NCI-H1436 treated with DMSO at 0.1 percent for 48 hours (cell line): ENCODE results near the gene KIAA1210.

ENCODE experiments used
- DNase-seq: peaks from one replicate; lab custom pipeline; 2025; lab: John Stamatoyannopoulos, UW

KIAA1210 gene

GRCh38 chrX:119093991-119094735, 33.4 kb downstream of the KIAA1210 start:
- DNase-seq: no peak

GRCh38 chrX:119090627-119091026, 37.0 kb downstream of the KIAA1210 start:
- DNase-seq: no peak

GRCh38 chrX:119089619-119090018, 38.0 kb downstream of the KIAA1210 start:
- DNase-seq: no peak

GRCh38 chrX:119087121-119087520, 40.5 kb downstream of the KIAA1210 start:
- no peak for DNase-seq

- DNase-seq: no peak
These were observed 42.8 kb downstream of the KIAA1210 start for GRCh38 chrX:119084766-119085165.

GRCh38 chrX:119082278-119082677, 45.3 kb downstream of the KIAA1210 start:
- DNase-seq: no peak

GRCh38 chrX:119075270-119076025, 52.2 kb downstream of the KIAA1210 start:
- no peak for DNase-seq

GRCh38 chrX:119073911-119074310, 53.7 kb downstream of the KIAA1210 start:
- DNase-seq: no peak

GRCh38 chrX:119073200-119073905, 54.3 kb downstream of the KIAA1210 start:
- no peak for DNase-seq

GRCh38 chrX:119072744-119073143, 54.9 kb downstream of the KIAA1210 start, which contains the start of gene CT47C1:
Gene CT47C1 (plus strand): TSS chrX:119072993. CDS start chrX:119073226, 233 bp downstream.
- DNase-seq: no peak

GRCh38 chrX:119071381-119071780, 56.2 kb downstream of the KIAA1210 start:
- no peak for DNase-seq

- no peak for DNase-seq
These were observed 57.9 kb downstream of the KIAA1210 start for GRCh38 chrX:119069762-119070161.

GRCh38 chrX:119069128-119069527, 58.5 kb downstream of the KIAA1210 start:
- DNase-seq: no peak

GRCh38 chrX:119067023-119067739, 60.4 kb downstream of the KIAA1210 start:
- no peak for DNase-seq

GRCh38 chrX:119063428-119063827, 64.2 kb downstream of the KIAA1210 start:
- DNase-seq: no peak

GRCh38 chrX:119062750-119063374, 64.8 kb downstream of the KIAA1210 start:
- DNase-seq: no peak

- no peak for DNase-seq
These were observed 71.9 kb downstream of the KIAA1210 start for GRCh38 chrX:119055687-119056086.

- DNase-seq: no peak
These were observed 81.7 kb downstream of the KIAA1210 start for GRCh38 chrX:119045884-119046283.

- no peak for DNase-seq
These were observed 84.6 kb downstream of the KIAA1210 start for GRCh38 chrX:119042996-119043395.

GRCh38 chrX:119042040-119042439, 85.6 kb downstream of the KIAA1210 start:
- DNase-seq: no peak

GRCh38 chrX:119041175-119041574, 86.4 kb downstream of the KIAA1210 start:
- DNase-seq: no peak

- no peak for DNase-seq
These were observed 87.2 kb downstream of the KIAA1210 start for GRCh38 chrX:119040432-119040831.
